Measurements from ENCODE around the gene CDH4.

DNA sequence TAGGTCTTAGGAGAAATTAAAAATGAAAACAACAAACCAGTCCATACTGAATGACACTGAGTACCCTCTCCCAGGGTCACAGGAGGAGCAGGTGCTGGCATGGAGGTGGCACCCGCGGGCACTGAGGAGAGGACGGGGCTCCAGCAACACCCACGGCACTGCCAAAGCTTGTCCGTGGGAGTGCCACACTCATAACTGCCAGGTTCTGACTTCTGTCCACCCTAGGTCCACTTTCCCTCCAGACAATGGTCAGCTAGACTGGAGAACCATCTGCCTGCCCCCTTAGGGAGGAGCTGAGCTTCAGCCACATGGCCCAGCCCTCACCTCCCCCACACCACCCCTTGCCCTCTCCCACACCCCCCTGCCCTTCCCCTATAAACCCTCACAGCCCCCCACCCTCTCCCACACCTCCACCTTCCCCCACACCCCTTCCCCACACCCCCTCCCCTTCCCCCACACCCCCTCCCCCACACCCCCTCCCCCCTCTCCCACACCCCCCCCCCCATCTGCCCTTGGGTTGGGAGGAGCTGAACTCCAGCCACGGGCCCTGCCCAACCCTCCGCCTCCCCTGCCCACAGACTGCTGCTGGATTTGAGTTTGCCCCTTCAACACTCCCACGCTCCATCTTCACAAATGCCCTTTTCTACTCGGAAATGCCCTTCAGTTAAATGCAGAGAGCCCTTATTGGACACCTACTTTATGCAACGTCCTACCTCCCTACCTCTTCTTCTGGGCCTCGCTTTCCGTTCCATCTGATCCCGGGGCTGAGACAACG is 684.1 kb downstream of the CDH4 start:
- TF ChIP-seq PHF20 (IDR thresholded peaks at IDR 0.05; ENCODE audit: partially characterized antibody) (no peak), ZNF165 (CRISPR knock-in tag; IDR thresholded peaks at IDR 0.05; ENCODE audit: borderline replicate concordance) (no peak), TCF7L2 (IDR thresholded peaks at IDR 0.05; ENCODE audit: low read depth, low read length) (no peak), DPF2 (IDR thresholded peaks at IDR 0.05) (no peak), HDAC6 (IDR thresholded peaks at IDR 0.05; ENCODE audit: low read depth, low read length) (no peak), GATA2 (CRISPR knock-in tag; IDR thresholded peaks at IDR 0.05) (no peak), RBM39 (optimal IDR thresholded peaks at IDR 0.05; ENCODE audit: low read depth, low read length) (no peak), CHD4 (IDR thresholded peaks at IDR 0.05; ENCODE audit: insufficient read depth, insufficient replicate concordance, low read depth, low read length, poor library complexity, severe bottlenecking) (no peak), ZNF41 (CRISPR knock-in tag; conservative IDR thresholded peaks at IDR 0.05) (no peak)
- TF ChIP-seq, protein P1, sequence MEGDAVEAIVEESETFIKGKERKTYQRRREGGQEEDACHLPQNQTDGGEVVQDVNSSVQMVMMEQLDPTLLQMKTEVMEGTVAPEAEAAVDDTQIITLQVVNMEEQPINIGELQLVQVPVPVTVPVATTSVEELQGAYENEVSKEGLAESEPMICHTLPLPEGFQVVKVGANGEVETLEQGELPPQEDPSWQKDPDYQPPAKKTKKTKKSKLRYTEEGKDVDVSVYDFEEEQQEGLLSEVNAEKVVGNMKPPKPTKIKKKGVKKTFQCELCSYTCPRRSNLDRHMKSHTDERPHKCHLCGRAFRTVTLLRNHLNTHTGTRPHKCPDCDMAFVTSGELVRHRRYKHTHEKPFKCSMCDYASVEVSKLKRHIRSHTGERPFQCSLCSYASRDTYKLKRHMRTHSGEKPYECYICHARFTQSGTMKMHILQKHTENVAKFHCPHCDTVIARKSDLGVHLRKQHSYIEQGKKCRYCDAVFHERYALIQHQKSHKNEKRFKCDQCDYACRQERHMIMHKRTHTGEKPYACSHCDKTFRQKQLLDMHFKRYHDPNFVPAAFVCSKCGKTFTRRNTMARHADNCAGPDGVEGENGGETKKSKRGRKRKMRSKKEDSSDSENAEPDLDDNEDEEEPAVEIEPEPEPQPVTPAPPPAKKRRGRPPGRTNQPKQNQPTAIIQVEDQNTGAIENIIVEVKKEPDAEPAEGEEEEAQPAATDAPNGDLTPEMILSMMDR (IDR thresholded peaks at IDR 0.05 in 2 of 3, conservative IDR thresholded peaks at IDR 0.05 in 1 of 3; ENCODE audit: insufficient read depth in 2 of 3, low read depth in 1 of 3, low read length in 3 of 3) = no peak
- TF ChIP-seq, protein P2, sequence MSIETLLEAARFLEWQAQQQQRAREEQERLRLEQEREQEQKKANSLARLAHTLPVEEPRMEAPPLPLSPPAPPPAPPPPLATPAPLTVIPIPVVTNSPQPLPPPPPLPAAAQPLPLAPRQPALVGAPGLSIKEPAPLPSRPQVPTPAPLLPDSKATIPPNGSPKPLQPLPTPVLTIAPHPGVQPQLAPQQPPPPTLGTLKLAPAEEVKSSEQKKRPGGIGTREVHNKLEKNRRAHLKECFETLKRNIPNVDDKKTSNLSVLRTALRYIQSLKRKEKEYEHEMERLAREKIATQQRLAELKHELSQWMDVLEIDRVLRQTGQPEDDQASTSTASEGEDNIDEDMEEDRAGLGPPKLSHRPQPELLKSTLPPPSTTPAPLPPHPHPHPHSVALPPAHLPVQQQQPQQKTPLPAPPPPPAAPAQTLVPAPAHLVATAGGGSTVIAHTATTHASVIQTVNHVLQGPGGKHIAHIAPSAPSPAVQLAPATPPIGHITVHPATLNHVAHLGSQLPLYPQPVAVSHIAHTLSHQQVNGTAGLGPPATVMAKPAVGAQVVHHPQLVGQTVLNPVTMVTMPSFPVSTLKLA (conservative IDR thresholded peaks at IDR 0.05) = no peak
